Prostate gland (tissue), 2 donors: ENCODE data around the gene KLHL3. TPM values are rescaled to one million over a fixed set of nuclear protein-coding genes. Genes with fewer than 3 reads are reported as not detected.
A peak's percentile ranks its signal among the peaks of the same experiment; 100 is the strongest.

ENCODE experiments used
- DNase-seq: peaks from one replicate; pipeline ENCODE4 v3.0.0-alpha.2; 2019; ENCODE audit warnings: low spot score
- H3K27ac ChIP-seq, 2 donors: fragments of 200-600 bp; sonication (generic); 2 replicates each; pipeline ENCODE4 v1.5.1; 2017 to 2019
- H3K27me3 ChIP-seq: fragments of 200-600 bp; sonication (generic); replicated peaks from 2 replicates; pipeline ENCODE4 v1.5.1; 2019; ENCODE audit not compliant: insufficient read depth
- H3K36me3 ChIP-seq, 2 donors: fragments of 200-600 bp; sonication (generic); 1 replicate in 1 of 2; 2 replicates in 1 of 2; pipeline versions ENCODE4 v1.5.1 to v1.8.1; 2017 to 2019
- H3K4me1 ChIP-seq: fragments of 200-600 bp; sonication (generic); replicated peaks from 2 replicates; pipeline ENCODE4 v1.5.1; 2019
- H3K4me3 ChIP-seq, 2 donors: fragments of 200-600 bp; sonication (generic); 2 replicates each; pipeline ENCODE4 v1.5.1; 2017 to 2019
- H3K9me3 ChIP-seq: fragments of 200-600 bp; sonication (generic); 2 replicates; pipeline ENCODE4 v1.5.1; 2017
- CTCF ChIP-seq, 4 experiments: fragments of 200-600 bp in 2 of 4; fragments of 450-650 bp in 2 of 4; sonication (generic) in 2 of 4; IDR thresholded peaks; 1 replicate in 3 of 4; 2 replicates in 1 of 4; pipeline ENCODE4 v1.5.1; 2016 to 2019; ENCODE audit warnings: antibody characterized with exemption in 4 of 4, mild to moderate bottlenecking in 2 of 4, moderate library complexity in 2 of 4
- POLR2A ChIP-seq: fragments of 450-650 bp; IDR thresholded peaks from one replicate; pipeline ENCODE4 v1.6.1; 2016; ENCODE audit warnings: antibody characterized with exemption, mild to moderate bottlenecking
- POLR2AphosphoS5 ChIP-seq: sonication (generic); formaldehyde crosslinking; IDR thresholded peaks from one replicate; pipeline ENCODE4 v1.6.1; 2017; ENCODE audit warnings: antibody characterized with exemption
- WGBS: methylation state at CpG from one replicate; pipeline ENCODE4 v1.1.5; 2018; 5-methylcytosine and 5-hydroxymethylcytosine counted together
- intact Hi-C: fragments of 100-400 bp; cut with DNase I; formaldehyde crosslinking; loops from one replicate; pipeline ENCODE4 v1.14.2; 2022
- total RNA-seq, 2 donors: library from RNA; depleted of rRNA; stranded (reverse); fragments of >200 nt; gene quantifications; one replicate each; pipeline ENCODE4 v1.1.0, GENCODE V29; 2016

KLHL3 gene
- total RNA-seq, 2 donors from 2014 or later = 1.8 to 14.0 TPM

DNA sequence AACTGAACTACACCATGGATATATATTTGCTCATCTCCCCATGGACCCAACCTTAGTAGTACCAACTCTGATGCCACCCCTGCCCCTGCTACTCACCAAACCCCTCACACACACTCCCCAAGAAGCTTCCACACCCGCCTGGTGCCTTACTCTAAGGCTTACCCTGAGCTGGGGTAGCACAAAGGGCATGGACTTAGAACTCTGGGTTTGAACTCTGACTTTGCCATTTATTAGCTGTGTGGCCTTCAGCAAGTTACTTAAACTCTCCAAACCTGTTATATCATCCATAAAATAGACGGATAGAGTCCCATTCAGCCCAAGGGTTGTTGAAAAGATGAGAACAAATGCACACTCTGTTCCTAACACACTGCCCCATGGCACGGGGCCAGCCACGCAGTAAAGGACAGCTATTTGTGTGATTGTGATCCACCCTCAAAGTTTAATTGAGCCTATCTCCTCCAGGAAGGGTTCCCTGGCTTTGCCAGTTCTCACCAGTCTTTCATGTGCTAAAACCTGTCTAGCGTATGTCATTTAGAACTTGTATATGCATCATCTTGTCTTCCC, 111.0 kb downstream of the KLHL3 start:
- TF ChIP-seq CTCF (IDR thresholded peaks at IDR 0.05) (no peak), POLR2AphosphoS5 (peak; percentile 76), POLR2A (no peak)
- no peaks in the 10 kb centered on the region for H3K27me3 ChIP-seq
- DNase-seq = peak; percentile 58
- peaks cover 4% of the 10 kb centered on the region for H3K4me1 ChIP-seq
- intact Hi-C loops = no loop called here
- H3K9me3 ChIP-seq = no peaks in the 10 kb centered on the region
- no peak overlapping the region for H3K4me3 ChIP-seq
- 50% methylated on average over 5 of the region's 5 CpGs for WGBS
- H3K27ac ChIP-seq = peak overlapping the region in 1 of 2 donors; percentile 28
- H3K36me3 ChIP-seq = no peaks in the 10 kb centered on the region

DNA sequence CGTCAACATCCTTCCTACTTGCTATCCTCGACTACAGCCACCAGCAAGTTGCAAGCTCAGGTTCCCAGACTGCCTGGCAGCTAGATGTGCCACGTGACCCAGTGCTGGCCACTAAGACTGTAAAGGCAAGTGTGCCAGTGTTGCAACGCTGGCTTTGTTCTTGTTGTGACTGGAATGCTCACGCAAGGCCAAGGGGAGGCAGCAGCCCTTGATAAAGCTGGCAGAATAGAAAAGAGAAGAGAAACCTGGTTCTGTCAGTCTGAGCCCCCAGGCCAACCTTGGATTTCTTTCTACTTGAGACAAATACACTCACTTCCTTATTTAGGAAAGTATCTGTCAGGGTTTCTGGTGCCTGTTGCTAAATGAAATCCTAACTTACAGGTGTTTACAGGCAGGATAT, 113.0 kb downstream of the KLHL3 start:
- peak; percentile 93 for DNase-seq
- H3K27ac ChIP-seq = peak overlapping the region; percentile 31 to 38
- 40% methylated on average over 5 of the region's 5 CpGs for WGBS

GRCh38 chr5:137621861-137622823, 113.7 kb downstream of the KLHL3 start:
- intact Hi-C loops = no loop called here
- no peak overlapping the region for H3K27ac ChIP-seq

More for the DNA sequence above, 113.0 kb downstream of the KLHL3 start:
- Histone ChIP-seq H3K4me1 (peaks cover 4% of the 10 kb centered on the region), H3K36me3 (no peaks in the 10 kb centered on the region), H3K4me3 (no peak overlapping the region), H3K9me3 (no peaks in the 10 kb centered on the region), H3K27me3 (no peaks in the 10 kb centered on the region)
- intact Hi-C loops = no loop called here
- TF ChIP-seq POLR2A (no peak), CTCF (IDR thresholded peaks at IDR 0.05) (no peak), POLR2AphosphoS5 (peak; percentile 93)

DNA sequence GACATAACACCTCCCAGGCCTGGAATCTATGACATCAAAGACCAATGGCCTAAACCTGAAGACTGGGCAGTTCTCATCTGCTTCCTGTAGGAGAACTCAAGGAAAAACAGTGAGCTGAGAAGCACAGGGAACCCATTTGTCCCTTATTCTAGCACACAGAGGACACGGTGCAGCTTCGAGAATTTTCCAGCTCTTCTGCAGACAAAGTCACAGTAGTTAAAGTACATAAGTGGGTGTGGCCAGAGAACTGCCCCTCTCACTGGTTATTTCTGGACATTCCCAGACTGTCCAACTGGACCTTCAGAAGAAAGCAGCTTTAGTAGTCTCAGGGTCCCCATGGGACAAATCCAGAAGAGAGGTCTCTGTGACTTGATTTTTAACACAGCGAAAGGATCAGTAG, 114.6 kb downstream of the KLHL3 start:
- Histone ChIP-seq H3K4me3 (no peak overlapping the region), H3K36me3 (no peaks in the 10 kb centered on the region), H3K4me1 (peaks cover 4% of the 10 kb centered on the region), H3K9me3 (no peaks in the 10 kb centered on the region), H3K27ac (no peak overlapping the region), H3K27me3 (no peaks in the 10 kb centered on the region)
- no peak for DNase-seq
- WGBS = 73% methylated on average over 3 of the region's 3 CpGs
- intact Hi-C loops = no loop called here
- TF ChIP-seq POLR2A (no peak), POLR2AphosphoS5 (no peak), CTCF (IDR thresholded peaks at IDR 0.05) (no peak)

More at GRCh38 chr5:137621861-137622823, 113.7 kb downstream of the KLHL3 start:
- Histone ChIP-seq H3K4me3 (no peak overlapping the region), H3K36me3 (no peaks in the 10 kb centered on the region), H3K27me3 (no peaks in the 10 kb centered on the region), H3K4me1 (peaks cover 4% of the 10 kb centered on the region), H3K9me3 (no peaks in the 10 kb centered on the region)
- no peak for TF ChIP-seq POLR2A
- 78% methylated on average over 10 of the region's 10 CpGs for WGBS
- DNase-seq = no peak

DNA sequence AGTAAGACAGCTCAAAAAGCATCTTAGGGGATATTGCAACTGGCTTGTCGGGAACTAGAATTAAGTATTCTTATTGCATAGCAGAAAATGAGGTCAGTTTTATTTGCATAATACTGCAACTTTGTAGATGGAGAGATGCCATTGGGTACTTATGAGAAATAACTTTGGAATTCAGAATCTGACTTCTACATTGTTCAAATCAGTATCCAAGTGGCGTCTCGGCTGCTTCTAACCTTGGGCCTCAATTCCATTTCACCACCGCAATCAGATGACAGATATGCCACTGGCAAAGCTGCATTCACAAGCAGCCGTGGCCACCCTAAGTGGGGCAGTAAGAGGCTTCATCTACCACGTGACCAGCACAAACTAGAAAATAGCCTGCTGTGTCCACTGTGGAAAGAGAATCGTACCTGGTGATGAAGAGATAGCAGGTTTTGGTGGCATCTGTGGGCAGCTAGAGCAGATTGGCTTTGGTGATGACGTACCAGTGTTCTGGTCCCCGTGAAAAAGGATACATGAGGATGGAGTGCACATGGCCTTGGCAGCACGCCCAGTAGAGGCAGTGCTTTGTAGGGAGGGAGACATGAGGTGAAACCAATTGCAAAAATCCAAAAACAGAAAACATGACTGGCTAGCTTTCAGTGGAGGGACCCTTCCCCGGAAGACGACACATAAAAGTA, 116.6 kb downstream of the KLHL3 start:
- intact Hi-C loops = no loop called here
- TF ChIP-seq CTCF (IDR thresholded peaks at IDR 0.05) (no peak), POLR2AphosphoS5 (no peak)
- no peaks in the 10 kb centered on the region for H3K9me3 ChIP-seq
- 69% methylated on average over 12 of the region's 12 CpGs for WGBS
- H3K27ac ChIP-seq = no peak overlapping the region
- no peaks in the 10 kb centered on the region for H3K4me1 ChIP-seq
- H3K36me3 ChIP-seq = no peaks in the 10 kb centered on the region
- no peak for DNase-seq
- H3K4me3 ChIP-seq = no peak overlapping the region
- H3K27me3 ChIP-seq = no peaks in the 10 kb centered on the region
